Transverse colon (tissue), 4 donors: Measurements from ENCODE around the gene BST1.

ENCODE experiments used
- POLR2A ChIP-seq: fragments of 450-650 bp; IDR thresholded peaks from one replicate; pipeline ENCODE4 v1.6.1; 2016; ENCODE audit warnings: antibody characterized with exemption, mild to moderate bottlenecking, moderate library complexity
- POLR2AphosphoS5 ChIP-seq, 3 donors: sonication (generic); formaldehyde crosslinking; IDR thresholded peaks; one replicate each; pipeline ENCODE4 v1.6.1; 2016; ENCODE audit warnings: antibody characterized with exemption in 3 of 3
- TF ChIP-seq, protein P1 (sequence below), 5 experiments: fragments of 200-600 bp in 3 of 5; fragments of 450-650 bp in 2 of 5; sonication (generic) in 3 of 5; IDR thresholded peaks; 1 replicate in 2 of 5; 2 replicates in 3 of 5; pipeline ENCODE4 v1.5.1; 2016 to 2017; ENCODE audit warnings: antibody characterized with exemption in 5 of 5, inconsistent platforms in 3 of 5, mild to moderate bottlenecking in 2 of 5, moderate library complexity in 1 of 5

DNA sequence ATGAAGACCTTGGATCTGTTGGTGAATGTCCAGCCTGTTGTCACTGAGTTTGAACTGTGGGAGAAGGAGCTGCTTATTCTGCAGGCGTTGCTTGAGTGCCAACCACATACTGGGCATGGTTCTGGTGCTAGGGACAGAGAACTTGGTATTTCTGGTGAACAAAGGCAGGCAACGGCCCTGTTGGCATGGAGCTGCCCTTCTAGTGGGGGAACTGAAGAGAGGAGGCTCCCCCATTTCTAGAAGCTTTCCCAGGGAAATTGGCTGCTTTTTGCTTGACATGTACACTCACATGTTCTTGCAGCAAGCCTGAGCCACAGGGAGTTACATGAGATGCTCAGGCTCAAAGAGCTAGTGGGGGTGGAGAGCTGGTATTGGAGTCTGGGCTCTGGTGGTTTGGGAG lies 66.3 kb downstream of the BST1 start:
- TF ChIP-seq POLR2AphosphoS5 (IDR thresholded peaks at IDR 0.05) (no peak), POLR2A (no peak)
- TF ChIP-seq, protein P1, sequence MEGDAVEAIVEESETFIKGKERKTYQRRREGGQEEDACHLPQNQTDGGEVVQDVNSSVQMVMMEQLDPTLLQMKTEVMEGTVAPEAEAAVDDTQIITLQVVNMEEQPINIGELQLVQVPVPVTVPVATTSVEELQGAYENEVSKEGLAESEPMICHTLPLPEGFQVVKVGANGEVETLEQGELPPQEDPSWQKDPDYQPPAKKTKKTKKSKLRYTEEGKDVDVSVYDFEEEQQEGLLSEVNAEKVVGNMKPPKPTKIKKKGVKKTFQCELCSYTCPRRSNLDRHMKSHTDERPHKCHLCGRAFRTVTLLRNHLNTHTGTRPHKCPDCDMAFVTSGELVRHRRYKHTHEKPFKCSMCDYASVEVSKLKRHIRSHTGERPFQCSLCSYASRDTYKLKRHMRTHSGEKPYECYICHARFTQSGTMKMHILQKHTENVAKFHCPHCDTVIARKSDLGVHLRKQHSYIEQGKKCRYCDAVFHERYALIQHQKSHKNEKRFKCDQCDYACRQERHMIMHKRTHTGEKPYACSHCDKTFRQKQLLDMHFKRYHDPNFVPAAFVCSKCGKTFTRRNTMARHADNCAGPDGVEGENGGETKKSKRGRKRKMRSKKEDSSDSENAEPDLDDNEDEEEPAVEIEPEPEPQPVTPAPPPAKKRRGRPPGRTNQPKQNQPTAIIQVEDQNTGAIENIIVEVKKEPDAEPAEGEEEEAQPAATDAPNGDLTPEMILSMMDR (IDR thresholded peaks at IDR 0.05): no peak
